CD8-positive, alpha-beta memory T cell (primary cell): ENCODE data around the gene CD300E. TPM values are rescaled to one million over a fixed set of nuclear protein-coding genes. Genes with fewer than 3 reads are reported as not detected.

Experiments
- CTCF ChIA-PET: fragments of 350-600 bp; sonication (Branson Sonifier 250); formaldehyde crosslinking; loops from one replicate; lab custom pipeline; 2021; ENCODE audit warnings: antibody characterized with exemption; lab: Charles Lee
- POLR2A ChIA-PET: fragments of 350-600 bp; sonication (Branson Sonifier 250); formaldehyde crosslinking; loops from one replicate; lab custom pipeline; 2021; ENCODE audit warnings: antibody characterized with exemption; lab: Charles Lee
- DNase-seq, 5 donors: peaks; one replicate each; pipeline versions ENCODE4 v3.0.0 to v3.0.0-alpha.2; 2020 to 2022; ENCODE audit warnings: mixed read lengths in 1 of 5
- H3K27ac ChIP-seq: one replicate; pipeline ENCODE4 v1.7.0; 2013; ENCODE audit warnings: low read depth, mild to moderate bottlenecking, low read length, moderate library complexity
- H3K27me3 ChIP-seq: 2 replicates; pipeline ENCODE4 v1.7.0; 2013; ENCODE audit warnings: low read length, mild to moderate bottlenecking; ENCODE audit not compliant: insufficient read depth, poor library complexity, severe bottlenecking
- H3K36me3 ChIP-seq: 2 replicates; pipeline ENCODE4 v1.7.0; 2013; ENCODE audit warnings: mild to moderate bottlenecking, low read length, moderate library complexity; ENCODE audit not compliant: insufficient read depth
- H3K4me1 ChIP-seq: 2 replicates; pipeline ENCODE4 v1.7.0; 2013; ENCODE audit warnings: mild to moderate bottlenecking, low read length, moderate library complexity; ENCODE audit not compliant: insufficient read depth
- H3K4me3 ChIP-seq: 2 replicates; pipeline ENCODE4 v1.7.0; 2013; ENCODE audit warnings: mild to moderate bottlenecking, low read length
- H3K9me3 ChIP-seq: 2 replicates; pipeline ENCODE4 v1.7.0; 2013; ENCODE audit warnings: mild to moderate bottlenecking, low read length
- H3K27ac Mint-ChIP-seq, 8 donors: one replicate each; pipeline ENCODE4 v1.8.0; 2020 to 2021; ENCODE audit warnings: mixed read lengths in 8 of 8, mild to moderate bottlenecking in 6 of 8, inconsistent platforms in 3 of 8, moderate library complexity in 3 of 8
- H3K27me3 Mint-ChIP-seq, 2 donors: one replicate each; pipeline ENCODE4 v1.8.0; 2020 to 2021; ENCODE audit warnings: mixed read lengths in 2 of 2, mild to moderate bottlenecking in 1 of 2, moderate library complexity in 1 of 2
- H3K36me3 Mint-ChIP-seq, 3 donors: one replicate each; pipeline ENCODE4 v1.8.0; 2020 to 2021; ENCODE audit warnings: mixed read lengths in 3 of 3, inconsistent platforms in 1 of 3, mild to moderate bottlenecking in 1 of 3
- H3K4me1 Mint-ChIP-seq, 3 donors: one replicate each; pipeline ENCODE4 v1.8.0; 2020 to 2021; ENCODE audit warnings: mixed read lengths in 3 of 3, inconsistent platforms in 1 of 3, mild to moderate bottlenecking in 1 of 3
- H3K4me3 Mint-ChIP-seq, 7 donors: one replicate each; pipeline ENCODE4 v1.8.0; 2020 to 2021; ENCODE audit warnings: mixed read lengths in 7 of 7, mild to moderate bottlenecking in 6 of 7, moderate library complexity in 4 of 7, inconsistent platforms in 2 of 7
- H3K9me3 Mint-ChIP-seq, 5 donors: one replicate each; pipeline ENCODE4 v1.8.0; 2020 to 2022; ENCODE audit warnings: mixed read lengths in 5 of 5, mild to moderate bottlenecking in 3 of 5, moderate library complexity in 2 of 5, inconsistent platforms in 1 of 5
- polyA plus RNA-seq: library from polyadenylated mRNA; unstranded; fragments of 300-500 nt; fragmentation: Illumina TruSeq; gene quantifications from one replicate; pipeline ENCODE4 v1.2.3, GENCODE V29; 2021
- total RNA-seq, 2 experiments: library from RNA; stranded (reverse); gene quantifications; one replicate each; pipeline ENCODE4 v1.2.3, GENCODE V29; 2021

CD300E gene
- total and polyA plus RNA-seq, 3 experiments from 2014 or later = not detected

DNA sequence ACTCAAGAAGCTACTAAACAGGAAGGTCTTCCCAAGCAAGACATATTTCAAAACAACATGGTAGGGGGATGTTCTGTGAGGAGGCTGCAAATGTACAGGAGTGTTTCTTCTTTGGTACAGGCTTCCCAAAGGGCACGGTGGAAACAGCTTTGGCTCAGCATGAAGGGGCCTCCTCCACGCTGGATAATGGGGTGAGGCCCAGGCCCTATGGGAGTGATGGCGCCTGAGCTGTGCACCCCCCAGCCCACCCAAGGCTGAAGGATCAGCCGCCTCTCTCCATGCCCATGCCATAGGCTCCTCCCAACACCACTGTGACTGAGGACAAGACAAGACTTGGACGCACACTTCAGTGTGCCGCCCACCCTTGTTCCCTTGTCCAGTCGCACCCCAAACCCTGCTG is 6.8 kb downstream of the CD300E start:
- H3K4me3 ChIP-seq = no peak overlapping the region
- no peak overlapping the region for H3K27ac Mint-ChIP-seq
- H3K9me3 ChIP-seq = no peaks in the 10 kb centered on the region
- ChIA-PET POLR2A (no interaction called here), CTCF (no interaction called here)
- DNase-seq = no peak
- H3K9me3 Mint-ChIP-seq = no peaks in the 10 kb centered on the region
- no peak overlapping the region for H3K27ac ChIP-seq
- H3K27me3 Mint-ChIP-seq = peaks cover 27 to 58% of the 10 kb centered on the region in 2 donors
- H3K27me3 ChIP-seq = peaks cover 8% of the 10 kb centered on the region
- no peaks in the 10 kb centered on the region for H3K4me1 ChIP-seq
- H3K4me3 Mint-ChIP-seq = no peak overlapping the region
- H3K4me1 Mint-ChIP-seq = peaks cover 0 to 9% (median 6%) of the 10 kb centered on the region in 3 donors
- H3K36me3 Mint-ChIP-seq = no peaks in the 10 kb centered on the region
- no peaks in the 10 kb centered on the region for H3K36me3 ChIP-seq

DNA sequence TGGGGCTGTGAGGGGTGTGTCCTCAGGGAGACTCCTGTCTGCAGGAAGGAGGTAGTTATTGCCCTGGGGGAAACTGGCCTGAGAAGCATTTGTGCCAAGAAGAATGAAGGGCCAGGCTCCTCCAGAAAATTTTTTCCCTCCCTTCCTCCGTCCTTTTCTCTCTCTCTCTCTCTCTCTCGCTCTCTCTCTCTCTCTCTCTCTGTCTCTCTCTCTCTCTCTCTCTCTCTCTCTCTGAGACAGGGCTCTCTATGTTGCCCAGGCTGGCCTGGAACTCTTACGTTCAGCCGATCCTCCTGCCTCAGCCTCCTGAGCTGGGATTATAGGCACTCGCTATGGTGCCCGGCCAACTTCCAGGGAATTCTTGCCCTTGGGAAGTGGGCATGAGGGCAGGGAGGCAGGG is 11.5 kb downstream of the CD300E start:
- no peak for DNase-seq
- Mint-ChIP-seq H3K27me3 (peaks cover 21 to 37% of the 10 kb centered on the region in 2 donors), H3K4me1 (peaks cover 0 to 9% (median 6%) of the 10 kb centered on the region in 3 donors), H3K4me3 (no peak overlapping the region), H3K9me3 (no peaks in the 10 kb centered on the region), H3K36me3 (no peaks in the 10 kb centered on the region), H3K27ac (no peak overlapping the region)
- ChIA-PET POLR2A (no interaction called here), CTCF (no interaction called here)
- Histone ChIP-seq H3K4me1 (no peaks in the 10 kb centered on the region), H3K36me3 (no peaks in the 10 kb centered on the region), H3K27ac (no peak overlapping the region), H3K4me3 (no peak overlapping the region), H3K27me3 (peaks cover 5% of the 10 kb centered on the region), H3K9me3 (no peaks in the 10 kb centered on the region)

DNA sequence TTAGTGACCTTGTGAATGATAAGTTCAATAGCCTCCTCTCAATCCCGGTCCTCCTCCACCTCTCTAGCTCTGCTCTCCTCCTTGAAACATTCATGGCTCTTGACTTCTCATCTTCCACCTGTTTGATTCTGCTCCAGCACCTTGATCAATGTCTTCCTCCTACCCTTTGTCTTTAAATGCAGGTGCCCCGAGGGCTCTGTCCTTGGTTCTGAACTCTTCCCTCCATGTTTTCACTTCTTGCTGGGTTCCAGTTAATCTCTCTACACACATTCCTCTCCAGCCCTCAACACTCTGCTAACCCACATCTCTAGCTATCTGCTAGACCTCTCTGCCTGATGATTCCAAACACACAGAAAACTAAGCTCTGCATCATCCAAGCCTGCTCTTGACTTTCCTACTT is 13.4 kb downstream of the CD300E start:
- no peaks in the 10 kb centered on the region for H3K9me3 Mint-ChIP-seq
- no peak overlapping the region for H3K4me3 ChIP-seq
- ChIA-PET POLR2A (no interaction called here), CTCF (no interaction called here)
- H3K36me3 ChIP-seq = no peaks in the 10 kb centered on the region
- H3K4me1 Mint-ChIP-seq = peaks cover 0 to 9% (median 6%) of the 10 kb centered on the region in 3 donors
- H3K9me3 ChIP-seq = no peaks in the 10 kb centered on the region
- no peak overlapping the region for H3K27ac Mint-ChIP-seq
- DNase-seq = no peak
- no peak overlapping the region for H3K27ac ChIP-seq
- H3K4me1 ChIP-seq = no peaks in the 10 kb centered on the region
- H3K36me3 Mint-ChIP-seq = no peaks in the 10 kb centered on the region
- no peak overlapping the region for H3K4me3 Mint-ChIP-seq
- peaks cover 12 to 30% of the 10 kb centered on the region in 2 donors for H3K27me3 Mint-ChIP-seq
- H3K27me3 ChIP-seq = peaks cover 5% of the 10 kb centered on the region

DNA sequence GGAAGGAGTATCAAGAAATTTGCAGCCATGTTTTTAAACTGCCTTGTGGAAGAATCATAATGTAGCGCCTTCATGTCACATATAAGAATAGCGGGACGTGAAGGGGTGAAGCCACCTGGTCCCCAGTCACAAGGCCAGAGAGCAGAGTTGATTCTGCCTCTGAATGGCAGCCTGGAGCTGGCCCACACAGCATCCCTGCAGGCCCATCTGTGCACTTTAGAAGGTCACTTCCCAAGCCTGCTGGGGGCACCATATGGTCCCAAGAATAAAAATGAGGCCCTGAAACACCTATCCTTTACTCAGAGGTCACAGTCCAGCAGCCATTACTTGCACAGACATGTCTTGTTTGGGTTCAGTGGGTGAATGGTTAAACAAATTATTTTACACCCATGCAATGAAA is 15.0 kb downstream of the CD300E start:
- POLR2A ChIA-PET = no interaction called here
- no peaks in the 10 kb centered on the region for H3K9me3 ChIP-seq
- Mint-ChIP-seq H3K9me3 (no peaks in the 10 kb centered on the region), H3K27ac (no peak overlapping the region), H3K36me3 (no peaks in the 10 kb centered on the region), H3K27me3 (peaks cover 11 to 32% of the 10 kb centered on the region in 2 donors), H3K4me1 (peaks cover 0 to 9% (median 6%) of the 10 kb centered on the region in 3 donors), H3K4me3 (no peak overlapping the region)
- H3K27me3 ChIP-seq = peaks cover 5% of the 10 kb centered on the region
- H3K4me1 ChIP-seq = no peaks in the 10 kb centered on the region
- no peak overlapping the region for H3K27ac ChIP-seq
- CTCF ChIA-PET = no interaction called here
- H3K4me3 ChIP-seq = no peak overlapping the region
- no peaks in the 10 kb centered on the region for H3K36me3 ChIP-seq
- DNase-seq = no peak

DNA sequence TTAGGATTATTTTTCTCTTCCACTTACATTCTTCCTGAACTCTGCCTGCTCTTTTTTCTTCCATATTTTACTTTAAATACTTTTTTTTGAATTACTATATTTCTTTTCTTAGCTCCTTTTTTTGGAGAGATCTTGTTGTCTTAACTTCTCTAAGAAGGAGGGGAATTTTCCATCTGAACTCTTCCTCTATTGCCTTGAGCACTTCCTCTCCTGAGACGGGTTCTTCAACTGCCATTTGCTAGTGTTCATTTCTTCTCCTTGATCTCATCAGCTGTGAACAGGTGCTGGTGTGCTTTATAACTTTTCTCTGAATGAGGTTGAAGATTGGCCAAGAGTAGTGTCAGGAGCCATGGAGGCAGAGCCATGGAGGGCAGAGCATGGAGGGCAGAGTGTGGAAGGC is 16.3 kb downstream of the CD300E start:
- POLR2A ChIA-PET = no interaction called here
- H3K4me1 Mint-ChIP-seq = peaks cover 0 to 3% (median under 1%) of the 10 kb centered on the region in 3 donors
- Histone ChIP-seq H3K9me3 (no peaks in the 10 kb centered on the region), H3K27me3 (peaks cover 5% of the 10 kb centered on the region), H3K27ac (no peak overlapping the region), H3K4me3 (no peak overlapping the region), H3K4me1 (no peaks in the 10 kb centered on the region), H3K36me3 (no peaks in the 10 kb centered on the region)
- DNase-seq = no peak
- no peak overlapping the region for H3K4me3 Mint-ChIP-seq
- CTCF ChIA-PET = no interaction called here
- H3K9me3 Mint-ChIP-seq = no peaks in the 10 kb centered on the region
- H3K27ac Mint-ChIP-seq = no peak overlapping the region
- peaks cover 10 to 43% of the 10 kb centered on the region in 2 donors for H3K27me3 Mint-ChIP-seq
- H3K36me3 Mint-ChIP-seq = no peaks in the 10 kb centered on the region

DNA sequence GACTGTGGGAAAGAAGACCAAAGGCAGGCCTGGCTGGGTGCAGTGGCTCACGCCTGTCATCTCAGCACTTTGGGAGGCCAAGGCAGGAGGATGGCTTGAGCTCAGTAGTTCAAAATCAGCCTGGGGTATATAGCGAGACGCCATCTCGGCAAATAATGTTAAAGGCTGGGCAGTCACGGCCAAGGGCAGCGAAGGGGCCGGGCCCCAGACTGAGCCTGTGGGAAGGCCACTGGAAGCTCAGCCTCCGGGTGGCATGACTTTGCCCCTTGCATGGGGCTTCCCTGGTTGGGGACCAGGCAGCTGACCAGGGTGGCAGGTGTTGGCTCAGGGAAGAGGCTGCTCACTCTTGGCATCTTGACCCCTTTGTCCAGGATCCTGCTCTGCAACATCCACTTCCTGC is 17.5 kb downstream of the CD300E start:
- H3K4me1 Mint-ChIP-seq = peaks cover 0 to 3% (median 0%) of the 10 kb centered on the region in 3 donors
- no peak overlapping the region for H3K4me3 Mint-ChIP-seq
- peaks cover 5% of the 10 kb centered on the region for H3K27me3 ChIP-seq
- no peaks in the 10 kb centered on the region for H3K9me3 ChIP-seq
- no peak overlapping the region for H3K27ac ChIP-seq
- H3K36me3 ChIP-seq = no peaks in the 10 kb centered on the region
- no peak overlapping the region for H3K4me3 ChIP-seq
- H3K27me3 Mint-ChIP-seq = peaks cover 13 to 50% of the 10 kb centered on the region in 2 donors
- no peak overlapping the region for H3K27ac Mint-ChIP-seq
- no peaks in the 10 kb centered on the region for H3K9me3 Mint-ChIP-seq
- no peak for DNase-seq
- no peaks in the 10 kb centered on the region for H3K36me3 Mint-ChIP-seq
- ChIA-PET POLR2A (no interaction called here), CTCF (no interaction called here)
- no peaks in the 10 kb centered on the region for H3K4me1 ChIP-seq

DNA sequence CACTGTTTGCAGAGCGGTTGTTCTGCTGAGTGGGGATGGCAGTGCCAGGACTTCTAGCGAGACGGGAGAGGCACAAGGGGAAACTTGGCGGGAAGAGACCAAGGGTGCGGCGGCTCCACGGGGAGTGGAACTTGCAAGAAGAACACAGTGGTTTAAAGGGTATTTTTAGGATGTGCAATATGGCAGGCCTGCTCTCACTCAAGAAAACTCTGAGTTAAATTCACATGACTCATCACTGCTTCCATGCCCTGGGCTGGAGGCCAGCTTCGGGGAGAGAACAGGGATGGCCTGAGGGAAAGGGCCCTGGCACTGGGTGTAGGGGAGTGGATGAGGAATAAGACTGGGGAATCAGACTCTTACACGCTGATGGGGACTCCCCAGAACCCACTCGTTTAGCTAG is 18.2 kb downstream of the CD300E start:
- no peaks in the 10 kb centered on the region for H3K4me1 ChIP-seq
- Mint-ChIP-seq H3K9me3 (no peaks in the 10 kb centered on the region), H3K4me3 (no peak overlapping the region), H3K27ac (no peak overlapping the region), H3K36me3 (no peaks in the 10 kb centered on the region), H3K4me1 (peaks cover 0 to 3% (median 0%) of the 10 kb centered on the region in 3 donors), H3K27me3 (peaks cover 13 to 56% of the 10 kb centered on the region in 2 donors)
- ChIA-PET POLR2A (no interaction called here), CTCF (no interaction called here)
- DNase-seq = no peak
- H3K27ac ChIP-seq = no peak overlapping the region
- H3K27me3 ChIP-seq = peaks cover 1% of the 10 kb centered on the region
- H3K9me3 ChIP-seq = no peaks in the 10 kb centered on the region
- no peaks in the 10 kb centered on the region for H3K36me3 ChIP-seq
- no peak overlapping the region for H3K4me3 ChIP-seq

DNA sequence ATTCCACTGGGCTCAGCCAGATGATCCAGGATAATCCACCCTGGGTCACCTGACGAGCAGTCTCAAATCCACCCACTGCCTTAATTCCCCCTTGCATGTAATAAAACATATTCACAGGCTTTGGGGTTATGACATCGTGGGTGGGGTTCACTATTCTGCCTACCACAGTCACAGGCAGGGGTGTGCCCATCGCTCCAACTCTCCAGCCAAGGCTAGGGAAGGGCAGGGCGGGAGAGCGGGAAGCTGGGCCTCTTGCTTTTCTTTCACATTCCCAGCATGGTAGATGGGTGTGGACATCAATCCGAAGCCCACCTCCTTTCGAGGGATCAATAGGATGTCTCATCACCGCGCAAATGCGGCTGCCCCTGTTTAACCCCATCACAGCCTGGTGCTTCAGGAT is 18.8 kb downstream of the CD300E start:
- POLR2A ChIA-PET = no interaction called here
- H3K4me1 ChIP-seq = no peaks in the 10 kb centered on the region
- DNase-seq = no peak
- no peaks in the 10 kb centered on the region for H3K9me3 ChIP-seq
- Mint-ChIP-seq H3K27ac (no peak overlapping the region), H3K4me1 (peaks cover 0 to 3% (median 0%) of the 10 kb centered on the region in 3 donors), H3K27me3 (peaks cover 16 to 62% of the 10 kb centered on the region in 2 donors), H3K36me3 (no peaks in the 10 kb centered on the region), H3K4me3 (no peak overlapping the region), H3K9me3 (no peaks in the 10 kb centered on the region)
- H3K36me3 ChIP-seq = no peaks in the 10 kb centered on the region
- CTCF ChIA-PET = no interaction called here
- no peak overlapping the region for H3K27ac ChIP-seq
- peaks cover 6% of the 10 kb centered on the region for H3K27me3 ChIP-seq
- no peak overlapping the region for H3K4me3 ChIP-seq
